ENCODE measurements around the gene CRABP2.

CRABP2 gene

GRCh38 chr1:156689953-156690674, 15.3 kb downstream of the CRABP2 start:
- no peak for DNase-seq (ENCODE audit: low spot score)

GRCh38 chr1:156689035-156689952, 16.1 kb downstream of the CRABP2 start:
- peak; percentile 54 for DNase-seq (ENCODE audit: low spot score)

- no peak for DNase-seq (ENCODE audit: low spot score)
Observed at GRCh38 chr1:156684227-156684782, 21.1 kb downstream of the CRABP2 start.

GRCh38 chr1:156682166-156682890, 23.1 kb downstream of the CRABP2 start:
- DNase-seq (ENCODE audit: low spot score) = no peak

GRCh38 chr1:156681196-156681960, 24.0 kb downstream of the CRABP2 start:
- DNase-seq (ENCODE audit: low spot score) = no peak

- no peak for DNase-seq (ENCODE audit: low spot score)
Observed at GRCh38 chr1:156680056-156680455, 25.3 kb downstream of the CRABP2 start.

- DNase-seq (ENCODE audit: low spot score) = peak; percentile 88
Observed at GRCh38 chr1:156677616-156678596, 27.5 kb downstream of the CRABP2 start.

GRCh38 chr1:156676820-156677615, 28.4 kb downstream of the CRABP2 start, which contains the start of gene NES:
NES (minus strand) TSS chr1:156677407; CDS start chr1:156677264, 143 bp downstream.
- DNase-seq (ENCODE audit: low spot score) = peak; percentile 63

- no peak for DNase-seq (ENCODE audit: low spot score)
Observed at GRCh38 chr1:156676114-156676819, 29.1 kb downstream of the CRABP2 start.

- DNase-seq (ENCODE audit: low spot score) = no peak
Observed at GRCh38 chr1:156675210-156676113, 29.9 kb downstream of the CRABP2 start.

- peak; percentile 72 for DNase-seq (ENCODE audit: low spot score)
Observed at GRCh38 chr1:156673387-156674121, 31.8 kb downstream of the CRABP2 start.

GRCh38 chr1:156671804-156672203, 33.6 kb downstream of the CRABP2 start:
- DNase-seq (ENCODE audit: low spot score) = no peak

GRCh38 chr1:156670791-156671190, 34.6 kb downstream of the CRABP2 start:
- DNase-seq (ENCODE audit: low spot score) = no peak

- DNase-seq (ENCODE audit: low spot score) = no peak
Observed at GRCh38 chr1:156670359-156670758, 35.0 kb downstream of the CRABP2 start.

- no peak for DNase-seq (ENCODE audit: low spot score)
Observed at GRCh38 chr1:156669794-156670193, 35.6 kb downstream of the CRABP2 start.

- DNase-seq (ENCODE audit: low spot score) = no peak
Observed at GRCh38 chr1:156668801-156669637, 36.4 kb downstream of the CRABP2 start.
